ENCODE measurements around the gene LRRK1. TPM values are rescaled to one million over a fixed set of nuclear protein-coding genes. Genes with fewer than 3 reads are reported as not detected.
A peak's percentile ranks its signal among the peaks of the same experiment; 100 is the strongest.

The LRRK1 gene
- total and polyA plus RNA-seq, 7 donors: 7.1 to 27.4 (median 10.2) TPM

DNA sequence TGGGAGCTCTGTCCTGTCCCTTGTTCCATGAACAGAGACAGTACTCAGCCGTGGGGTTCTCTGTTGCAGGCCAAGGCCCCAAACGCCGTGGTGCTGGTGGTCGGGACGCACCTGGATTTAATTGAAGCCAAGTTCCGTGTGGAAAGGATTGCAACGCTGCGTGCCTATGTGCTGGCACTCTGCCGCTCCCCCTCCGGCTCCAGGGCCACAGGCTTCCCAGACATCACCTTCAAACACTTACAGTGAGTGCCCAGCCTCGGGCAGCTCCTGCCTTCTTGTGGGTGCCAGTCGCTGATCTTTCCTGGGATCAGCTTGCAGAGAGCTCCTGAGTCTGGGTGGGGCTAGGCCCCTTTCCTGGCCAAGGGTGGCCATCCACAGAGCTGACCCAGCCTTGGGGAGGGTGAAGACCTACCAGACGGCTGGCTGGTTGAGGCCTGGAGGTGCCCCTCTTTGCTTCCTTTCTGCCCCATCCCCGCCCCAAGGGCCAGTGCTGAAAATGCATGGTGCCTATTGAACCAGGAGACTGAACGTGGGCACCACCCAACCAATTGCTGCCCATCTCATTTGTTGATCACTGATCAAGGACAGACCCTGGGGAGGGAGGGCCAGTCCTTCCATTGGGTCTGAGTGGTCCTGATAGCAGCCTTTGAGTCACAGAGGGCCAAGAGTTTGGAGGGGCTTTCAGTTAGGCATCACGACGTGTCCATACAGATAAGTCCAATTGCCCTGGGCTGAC is 106.9 kb downstream of the LRRK1 start:
- Histone ChIP-seq H3K27me3 (no peaks in the 10 kb centered on the region), H3K27ac (no peak overlapping the region), H3K4me1 (no peaks in the 10 kb centered on the region), H3K4me3 (no peak overlapping the region), H3K9me3 (no peaks in the 10 kb centered on the region), H3K36me3 (peaks cover 0 to 67% (median 11%) of the 10 kb centered on the region in 4 donors)
- WGBS, 2 donors: 94 to 95% methylated on average over 17 of the region's 17 CpGs
- intact Hi-C loops (cut with DNase I): no loop called here
- TF ChIP-seq POLR2A (IDR thresholded peaks at IDR 0.05) (no peak), POLR2AphosphoS5 (IDR thresholded peaks at IDR 0.05) (no peak), EP300 (IDR thresholded peaks at IDR 0.05) (no peak)
- TF ChIP-seq, protein P1, sequence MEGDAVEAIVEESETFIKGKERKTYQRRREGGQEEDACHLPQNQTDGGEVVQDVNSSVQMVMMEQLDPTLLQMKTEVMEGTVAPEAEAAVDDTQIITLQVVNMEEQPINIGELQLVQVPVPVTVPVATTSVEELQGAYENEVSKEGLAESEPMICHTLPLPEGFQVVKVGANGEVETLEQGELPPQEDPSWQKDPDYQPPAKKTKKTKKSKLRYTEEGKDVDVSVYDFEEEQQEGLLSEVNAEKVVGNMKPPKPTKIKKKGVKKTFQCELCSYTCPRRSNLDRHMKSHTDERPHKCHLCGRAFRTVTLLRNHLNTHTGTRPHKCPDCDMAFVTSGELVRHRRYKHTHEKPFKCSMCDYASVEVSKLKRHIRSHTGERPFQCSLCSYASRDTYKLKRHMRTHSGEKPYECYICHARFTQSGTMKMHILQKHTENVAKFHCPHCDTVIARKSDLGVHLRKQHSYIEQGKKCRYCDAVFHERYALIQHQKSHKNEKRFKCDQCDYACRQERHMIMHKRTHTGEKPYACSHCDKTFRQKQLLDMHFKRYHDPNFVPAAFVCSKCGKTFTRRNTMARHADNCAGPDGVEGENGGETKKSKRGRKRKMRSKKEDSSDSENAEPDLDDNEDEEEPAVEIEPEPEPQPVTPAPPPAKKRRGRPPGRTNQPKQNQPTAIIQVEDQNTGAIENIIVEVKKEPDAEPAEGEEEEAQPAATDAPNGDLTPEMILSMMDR (IDR thresholded peaks at IDR 0.05): no peak
- peak; percentile 48 for DNase-seq

DNA sequence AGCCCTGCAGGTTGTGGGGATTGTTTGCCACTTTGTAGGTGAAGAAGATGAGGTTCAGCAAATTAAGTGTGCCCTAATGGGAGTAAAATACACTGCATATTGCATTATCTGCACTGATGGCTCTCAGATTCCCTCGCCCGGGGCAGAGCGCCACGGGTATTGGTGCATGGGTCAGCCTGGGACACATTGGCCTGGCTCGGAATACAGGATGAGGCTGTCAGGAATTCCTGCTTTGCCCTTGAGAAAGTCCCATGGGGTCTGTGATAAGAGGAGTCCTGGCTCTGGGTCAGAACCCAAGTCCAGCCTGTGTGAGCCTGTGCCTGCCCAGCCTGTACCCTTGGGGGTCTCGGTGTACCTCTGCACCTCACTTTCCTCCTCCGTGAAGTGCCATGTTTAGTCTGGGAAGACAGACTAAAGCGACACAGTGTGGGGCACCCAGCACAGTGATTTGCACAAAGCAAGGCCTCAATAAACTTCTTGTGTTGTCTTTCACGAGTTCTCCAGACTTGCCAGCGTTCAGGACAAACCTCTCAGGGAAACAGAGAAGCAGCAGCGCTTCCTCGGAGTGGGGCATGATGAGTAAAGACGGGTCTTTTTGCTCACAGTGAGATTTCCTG is 107.6 kb downstream of the LRRK1 start:
- WGBS, 2 donors: 93 to 95% methylated on average over 13 of the region's 13 CpGs
- no peak for TF ChIP-seq EP300 (IDR thresholded peaks at IDR 0.05)
- TF ChIP-seq POLR2AphosphoS5 (IDR thresholded peaks at IDR 0.05): no peak
- TF ChIP-seq, protein P1 (IDR thresholded peaks at IDR 0.05): no peak
- TF ChIP-seq POLR2A (IDR thresholded peaks at IDR 0.05): no peak
- intact Hi-C loops (cut with DNase I): no loop called here
- H3K9me3 ChIP-seq: no peaks in the 10 kb centered on the region
- DNase-seq: peak; percentile 44
- no peaks in the 10 kb centered on the region for H3K4me1 ChIP-seq
- no peak overlapping the region for H3K27ac ChIP-seq
- H3K36me3 ChIP-seq: peaks cover 0 to 64% (median 7%) of the 10 kb centered on the region in 4 donors
- H3K27me3 ChIP-seq: no peaks in the 10 kb centered on the region
- no peak overlapping the region for H3K4me3 ChIP-seq

GRCh38 chr15:101027273-101027901 is 108.2 kb downstream of the LRRK1 start:
- intact Hi-C loops (cut with DNase I): no loop called here
- peak; percentile 56 for DNase-seq
- Histone ChIP-seq H3K4me3 (no peak overlapping the region), H3K27ac (no peak overlapping the region), H3K4me1 (no peaks in the 10 kb centered on the region), H3K27me3 (no peaks in the 10 kb centered on the region), H3K9me3 (no peaks in the 10 kb centered on the region), H3K36me3 (peaks cover 0 to 58% (median 5%) of the 10 kb centered on the region in 4 donors)
- TF ChIP-seq POLR2A (IDR thresholded peaks at IDR 0.05): no peak
- no peak for TF ChIP-seq EP300 (IDR thresholded peaks at IDR 0.05)
- TF ChIP-seq, protein P1 (IDR thresholded peaks at IDR 0.05): no peak
- no peak for TF ChIP-seq POLR2AphosphoS5 (IDR thresholded peaks at IDR 0.05)
- 75 to 86% methylated on average over 25 of the region's 25 CpGs for WGBS, 2 donors

DNA sequence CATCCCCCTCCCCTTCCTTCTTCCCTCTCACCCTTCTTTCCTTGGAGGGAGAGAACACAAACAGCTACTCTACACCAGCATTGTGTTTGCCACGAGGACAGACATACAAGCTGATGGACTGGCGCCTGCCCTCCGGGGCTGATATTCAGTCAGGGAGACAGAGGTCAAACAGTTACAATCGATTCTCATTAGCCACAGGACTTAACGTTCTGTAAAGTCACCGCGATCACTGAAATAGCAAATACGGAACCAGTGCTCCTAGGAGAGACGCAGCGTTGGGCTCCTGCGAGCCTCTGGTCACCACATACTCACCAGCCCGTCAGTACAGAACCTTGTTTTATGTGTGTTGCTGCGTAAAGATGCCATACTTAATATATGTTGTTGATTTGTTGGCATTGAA is 108.8 kb downstream of the LRRK1 start:
- intact Hi-C loops (cut with DNase I): no loop called here
- 86 to 91% methylated on average over 13 of the region's 13 CpGs for WGBS, 2 donors
- no peaks in the 10 kb centered on the region for H3K4me1 ChIP-seq
- TF ChIP-seq POLR2A (IDR thresholded peaks at IDR 0.05) (no peak), POLR2AphosphoS5 (IDR thresholded peaks at IDR 0.05) (no peak), EP300 (IDR thresholded peaks at IDR 0.05) (no peak)
- TF ChIP-seq, protein P1 (IDR thresholded peaks at IDR 0.05): no peak
- no peaks in the 10 kb centered on the region for H3K9me3 ChIP-seq
- DNase-seq: peak; percentile 25
- peaks cover 0 to 56% (median 5%) of the 10 kb centered on the region in 4 donors for H3K36me3 ChIP-seq
- H3K27me3 ChIP-seq: no peaks in the 10 kb centered on the region
- no peak overlapping the region for H3K27ac ChIP-seq
- no peak overlapping the region for H3K4me3 ChIP-seq

All from sigmoid colon (tissue), 7 donors.